ENCODE measurements around the gene PUM2. TPM values are rescaled to one million over a fixed set of nuclear protein-coding genes. Genes with fewer than 3 reads are reported as not detected.
"Not testable (repeated sequence)": the region's sequence is repeated elsewhere in the genome, so short reads cannot be mapped to it uniquely, and the experiment has no call there.

PUM2 gene
- total and polyA plus RNA-seq, 12 donors, result 12.4 to 79.1 (median 67.6) TPM

- ATAC-seq, result no peak
- no peak for DNase-seq
- H3K4me3 ChIP-seq, result no peak overlapping the region
- H3K9me3 ChIP-seq, result no peaks in the 10 kb centered on the region
- peaks cover 0 to 4% (median 0%) of the 10 kb centered on the region in 9 donors for H3K4me1 ChIP-seq
- no peaks in the 10 kb centered on the region for H3K27me3 ChIP-seq
- TF ChIP-seq, protein P1, sequence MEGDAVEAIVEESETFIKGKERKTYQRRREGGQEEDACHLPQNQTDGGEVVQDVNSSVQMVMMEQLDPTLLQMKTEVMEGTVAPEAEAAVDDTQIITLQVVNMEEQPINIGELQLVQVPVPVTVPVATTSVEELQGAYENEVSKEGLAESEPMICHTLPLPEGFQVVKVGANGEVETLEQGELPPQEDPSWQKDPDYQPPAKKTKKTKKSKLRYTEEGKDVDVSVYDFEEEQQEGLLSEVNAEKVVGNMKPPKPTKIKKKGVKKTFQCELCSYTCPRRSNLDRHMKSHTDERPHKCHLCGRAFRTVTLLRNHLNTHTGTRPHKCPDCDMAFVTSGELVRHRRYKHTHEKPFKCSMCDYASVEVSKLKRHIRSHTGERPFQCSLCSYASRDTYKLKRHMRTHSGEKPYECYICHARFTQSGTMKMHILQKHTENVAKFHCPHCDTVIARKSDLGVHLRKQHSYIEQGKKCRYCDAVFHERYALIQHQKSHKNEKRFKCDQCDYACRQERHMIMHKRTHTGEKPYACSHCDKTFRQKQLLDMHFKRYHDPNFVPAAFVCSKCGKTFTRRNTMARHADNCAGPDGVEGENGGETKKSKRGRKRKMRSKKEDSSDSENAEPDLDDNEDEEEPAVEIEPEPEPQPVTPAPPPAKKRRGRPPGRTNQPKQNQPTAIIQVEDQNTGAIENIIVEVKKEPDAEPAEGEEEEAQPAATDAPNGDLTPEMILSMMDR (IDR thresholded peaks at IDR 0.05), result no peak
- peaks cover 0 to 88% (median 3%) of the 10 kb centered on the region in 9 donors for H3K36me3 ChIP-seq
- intact Hi-C loops (cut with DNase I), result no loop called here
- 93 to 94% methylated on average over 4 of the region's 4 CpGs for WGBS, 2 donors
- no peak overlapping the region for H3K27ac ChIP-seq
Measured at GRCh38 chr2:20273042-20273441, 77.6 kb downstream of the PUM2 start.

DNA sequence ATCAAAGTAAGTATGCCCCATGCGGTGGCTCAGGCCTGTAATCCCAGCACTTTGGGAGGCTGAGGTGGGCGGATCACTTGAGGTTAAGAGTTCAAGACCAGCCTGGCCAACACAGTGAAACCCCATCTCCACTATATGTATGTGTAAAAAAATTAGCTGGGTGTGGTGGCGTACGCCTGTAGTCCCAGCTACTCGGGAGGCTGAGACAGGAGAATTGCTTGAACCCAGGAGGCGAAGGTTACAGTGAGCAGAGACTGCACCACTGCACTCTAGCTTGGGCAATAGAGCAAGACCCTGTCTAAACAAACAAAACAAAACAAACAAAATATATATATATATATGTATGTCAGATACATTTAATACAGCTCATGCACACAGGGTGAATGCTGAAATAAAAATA lies 82.3 kb downstream of the PUM2 start:
- intact Hi-C loops (cut with DNase I); H3K4me1 ChIP-seq; H3K27me3 ChIP-seq; H3K9me3 ChIP-seq; ATAC-seq; H3K4me3 ChIP-seq; H3K27ac ChIP-seq; DNase-seq: not testable (repeated sequence)
- 92 to 98% methylated on average over 6 of the region's 6 CpGs for WGBS, 2 donors
- H3K36me3 ChIP-seq, result peaks cover 0 to 78% (median 3%) of the 10 kb centered on the region in 9 donors

GRCh38 chr2:20267529-20267928 lies 83.1 kb downstream of the PUM2 start:
- no peak overlapping the region for H3K4me3 ChIP-seq
- DNase-seq (no peak), ATAC-seq (no peak)
- no peaks in the 10 kb centered on the region for H3K9me3 ChIP-seq
- H3K4me1 ChIP-seq, result no peaks in the 10 kb centered on the region
- WGBS, 2 donors, result 62 to 75% methylated on average over 2 of the region's 2 CpGs
- H3K27me3 ChIP-seq, result no peaks in the 10 kb centered on the region
- TF ChIP-seq, protein P1 (IDR thresholded peaks at IDR 0.05), result no peak
- H3K27ac ChIP-seq, result no peak overlapping the region
- intact Hi-C loops (cut with DNase I), result no loop called here
- peaks cover 0 to 79% (median 3%) of the 10 kb centered on the region in 9 donors for H3K36me3 ChIP-seq

DNA sequence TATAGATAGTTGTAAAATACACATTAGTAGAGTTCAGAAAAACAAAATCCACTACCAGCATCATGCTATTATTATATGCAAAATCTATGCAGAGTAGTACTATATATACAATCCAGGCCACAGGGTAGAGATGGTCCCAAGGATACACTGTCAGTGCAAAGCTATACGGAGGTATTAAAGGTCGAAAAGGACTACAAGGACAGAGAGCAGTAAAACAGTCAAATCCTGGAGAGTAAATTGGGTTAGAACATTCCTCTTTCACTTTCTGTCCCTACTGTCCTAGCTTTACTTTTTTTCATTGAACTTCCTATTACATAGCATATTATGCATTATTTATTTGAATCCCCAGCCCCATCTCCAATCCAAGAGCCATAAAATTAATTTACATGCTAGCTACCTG lies 86.0 kb downstream of the PUM2 start:
- H3K27me3 ChIP-seq, result no peaks in the 10 kb centered on the region
- intact Hi-C loops (cut with DNase I), result no loop called here
- ATAC-seq (no peak), DNase-seq (no peak)
- 68 to 74% methylated on average over 2 of the region's 2 CpGs for WGBS, 2 donors
- no peak overlapping the region for H3K4me3 ChIP-seq
- no peaks in the 10 kb centered on the region for H3K9me3 ChIP-seq
- no peaks in the 10 kb centered on the region for H3K4me1 ChIP-seq
- no peak overlapping the region for H3K27ac ChIP-seq
- peaks cover 0 to 80% (median 4%) of the 10 kb centered on the region in 9 donors for H3K36me3 ChIP-seq
- TF ChIP-seq, protein P1 (IDR thresholded peaks at IDR 0.05), result no peak

- WGBS, 2 donors, result 96 to 98% methylated on average over 1 of the region's 1 CpG
- Histone ChIP-seq H3K4me3 (no peak overlapping the region), H3K4me1 (no peaks in the 10 kb centered on the region), H3K9me3 (no peaks in the 10 kb centered on the region), H3K27ac (no peak overlapping the region), H3K27me3 (no peaks in the 10 kb centered on the region), H3K36me3 (peaks cover 0 to 99% (median 45%) of the 10 kb centered on the region in 9 donors)
- ATAC-seq (no peak), DNase-seq (no peak)
- intact Hi-C loops (cut with DNase I), result no loop called here
- TF ChIP-seq, protein P1 (IDR thresholded peaks at IDR 0.05), result no peak
Measured at GRCh38 chr2:20257411-20257810, 93.2 kb downstream of the PUM2 start.
